Measurements from ENCODE around the gene LMOD3. TPM values are rescaled to one million over a fixed set of nuclear protein-coding genes. Genes with fewer than 3 reads are reported as not detected.

The LMOD3 gene
- total RNA-seq, 4 donors from 2014 or later = not detected

DNA sequence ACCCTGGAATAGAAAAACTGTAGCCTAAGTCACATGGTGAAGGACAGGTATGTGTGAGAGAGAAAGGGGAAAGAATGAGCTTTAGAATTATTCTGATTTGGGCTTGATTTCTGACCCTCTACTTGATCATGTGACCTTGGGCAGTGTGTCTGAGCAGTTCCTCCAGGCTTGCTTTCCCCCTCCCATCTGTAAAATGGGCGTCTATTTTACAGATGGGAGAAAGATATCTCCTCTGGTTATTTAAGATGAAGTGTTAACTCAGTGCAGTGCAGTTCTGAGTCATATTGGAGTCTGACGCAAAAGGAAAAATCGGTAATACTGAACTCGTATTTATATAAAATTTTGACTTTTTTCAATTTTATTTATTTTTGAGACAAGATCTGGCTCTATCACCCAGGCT, 38.1 kb upstream of the LMOD3 start:
- ATAC-seq (ENCODE audit: low FRiP score) (no peak), DNase-seq (ENCODE audit: low spot score) (no peak)
- TF ChIP-seq, protein P1, sequence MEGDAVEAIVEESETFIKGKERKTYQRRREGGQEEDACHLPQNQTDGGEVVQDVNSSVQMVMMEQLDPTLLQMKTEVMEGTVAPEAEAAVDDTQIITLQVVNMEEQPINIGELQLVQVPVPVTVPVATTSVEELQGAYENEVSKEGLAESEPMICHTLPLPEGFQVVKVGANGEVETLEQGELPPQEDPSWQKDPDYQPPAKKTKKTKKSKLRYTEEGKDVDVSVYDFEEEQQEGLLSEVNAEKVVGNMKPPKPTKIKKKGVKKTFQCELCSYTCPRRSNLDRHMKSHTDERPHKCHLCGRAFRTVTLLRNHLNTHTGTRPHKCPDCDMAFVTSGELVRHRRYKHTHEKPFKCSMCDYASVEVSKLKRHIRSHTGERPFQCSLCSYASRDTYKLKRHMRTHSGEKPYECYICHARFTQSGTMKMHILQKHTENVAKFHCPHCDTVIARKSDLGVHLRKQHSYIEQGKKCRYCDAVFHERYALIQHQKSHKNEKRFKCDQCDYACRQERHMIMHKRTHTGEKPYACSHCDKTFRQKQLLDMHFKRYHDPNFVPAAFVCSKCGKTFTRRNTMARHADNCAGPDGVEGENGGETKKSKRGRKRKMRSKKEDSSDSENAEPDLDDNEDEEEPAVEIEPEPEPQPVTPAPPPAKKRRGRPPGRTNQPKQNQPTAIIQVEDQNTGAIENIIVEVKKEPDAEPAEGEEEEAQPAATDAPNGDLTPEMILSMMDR (IDR thresholded peaks at IDR 0.05) = no peak

DNA sequence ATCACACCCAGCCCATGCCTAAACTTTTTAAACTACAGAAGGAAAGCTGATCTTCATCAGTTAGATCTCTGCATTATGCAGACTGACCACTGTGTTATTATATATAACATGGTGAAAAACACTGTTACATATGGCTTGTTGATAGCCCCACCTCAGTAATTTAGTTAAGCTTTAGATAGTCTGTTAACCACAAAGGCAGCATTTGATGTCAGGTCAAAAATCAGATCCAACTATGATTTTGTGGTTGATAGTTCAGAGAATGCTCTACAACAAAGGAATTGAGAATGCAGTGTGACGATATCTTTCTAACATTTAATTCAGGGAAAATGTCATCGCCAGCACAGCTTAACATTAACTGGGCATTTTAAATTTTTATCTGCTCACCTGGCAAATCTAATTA, 37.7 kb upstream of the LMOD3 start:
- ATAC-seq (ENCODE audit: low FRiP score) (no peak), DNase-seq (ENCODE audit: low spot score) (no peak)
- TF ChIP-seq, protein P1 (IDR thresholded peaks at IDR 0.05) = no peak

DNA sequence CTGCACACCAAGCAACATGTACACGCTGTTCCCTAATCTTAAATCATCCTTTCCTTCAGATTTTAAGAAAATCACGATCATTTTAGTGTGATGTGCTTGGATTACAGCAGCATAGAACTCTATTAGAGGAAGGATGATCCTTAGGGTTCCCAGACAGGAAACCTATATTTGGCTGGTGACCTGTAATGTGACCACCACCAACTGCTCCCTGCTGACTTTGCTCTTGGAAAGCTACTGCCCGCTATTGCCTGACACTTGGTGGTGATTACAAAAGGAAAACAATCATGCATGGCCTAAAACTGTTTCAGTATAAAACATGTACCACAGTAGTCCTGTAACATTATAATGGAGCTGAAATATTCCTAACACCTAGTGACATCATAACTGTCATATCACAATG, 27.2 kb upstream of the LMOD3 start:
- TF ChIP-seq, protein P1 (IDR thresholded peaks at IDR 0.05) = no peak
- no peak for DNase-seq (ENCODE audit: low spot score)
- no peak for ATAC-seq (ENCODE audit: low FRiP score)

DNA sequence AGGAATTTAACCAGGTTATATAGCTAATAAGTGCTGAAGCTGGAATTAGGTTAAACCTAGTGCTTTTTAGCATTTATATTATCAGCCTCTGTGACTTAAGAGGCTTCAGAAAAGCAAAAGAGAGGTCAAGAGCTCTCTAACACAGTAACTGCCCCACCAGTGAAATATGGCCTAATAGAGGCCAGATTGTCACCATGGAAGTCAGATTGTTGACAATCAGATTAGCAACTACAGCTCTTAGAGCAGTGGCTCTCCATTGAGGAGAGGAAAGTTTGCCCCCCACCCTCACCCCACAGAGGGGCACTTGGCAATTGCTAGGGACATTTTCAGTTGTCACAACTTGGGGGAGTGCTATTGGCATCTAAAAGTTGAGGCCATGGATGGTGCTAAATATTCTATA, 23.3 kb upstream of the LMOD3 start:
- ATAC-seq (ENCODE audit: low FRiP score) (no peak), DNase-seq (ENCODE audit: low spot score) (no peak)
- TF ChIP-seq, protein P1 (IDR thresholded peaks at IDR 0.05) = no peak

DNA sequence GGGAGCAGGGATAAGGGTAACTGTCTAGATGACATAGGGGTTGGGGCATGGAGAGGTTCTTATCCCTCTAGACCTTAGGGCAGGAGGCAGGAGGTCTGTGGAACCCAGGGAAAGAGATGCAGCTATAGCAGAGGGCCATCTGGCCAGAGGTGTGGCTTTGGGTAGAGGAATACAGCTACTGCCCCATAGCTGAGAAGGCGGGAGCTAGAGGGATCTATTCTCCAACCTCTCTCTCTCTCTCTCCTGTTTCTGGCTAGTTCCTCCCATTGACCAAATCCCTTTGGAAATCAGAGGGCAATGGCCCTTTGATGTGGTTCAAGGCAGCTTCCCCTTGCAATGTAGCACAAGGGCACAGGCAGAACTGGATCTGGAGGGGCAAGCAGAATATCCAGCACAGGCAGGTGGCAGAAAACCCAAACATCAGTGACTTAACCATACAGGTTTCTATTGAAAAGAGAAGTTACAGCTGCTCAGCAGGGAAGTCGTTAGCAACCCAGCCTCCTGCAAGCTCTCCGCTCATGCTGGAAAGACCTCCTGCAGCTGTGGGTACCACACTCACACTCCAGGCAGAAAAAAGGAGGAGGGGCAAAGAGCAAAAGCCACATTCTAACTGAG, 22.3 kb upstream of the LMOD3 start:
- DNase-seq (ENCODE audit: low spot score) (no peak), ATAC-seq (ENCODE audit: low FRiP score) (no peak)
- TF ChIP-seq, protein P1 (IDR thresholded peaks at IDR 0.05) = no peak

DNA sequence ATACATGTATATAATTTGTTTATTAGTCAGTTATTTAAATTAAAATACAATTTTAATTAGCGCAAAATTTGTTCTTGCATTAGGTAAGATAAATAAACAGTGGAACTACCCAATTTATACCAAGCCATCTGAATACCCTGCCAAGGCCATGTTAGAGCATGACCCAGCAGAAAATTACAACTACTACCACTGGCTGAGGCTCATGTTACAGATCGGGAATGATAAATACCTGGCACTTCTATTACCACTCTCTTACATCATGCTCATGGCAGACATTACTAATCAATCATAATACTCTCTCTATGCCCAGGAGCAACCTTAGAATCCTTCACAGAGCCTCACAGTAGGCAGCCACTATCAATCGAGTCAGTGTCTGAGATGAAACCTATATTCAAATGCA, 21.2 kb upstream of the LMOD3 start:
- no peak for ATAC-seq (ENCODE audit: low FRiP score)
- TF ChIP-seq, protein P1 (IDR thresholded peaks at IDR 0.05) = no peak
- DNase-seq (ENCODE audit: low spot score) = no peak

DNA sequence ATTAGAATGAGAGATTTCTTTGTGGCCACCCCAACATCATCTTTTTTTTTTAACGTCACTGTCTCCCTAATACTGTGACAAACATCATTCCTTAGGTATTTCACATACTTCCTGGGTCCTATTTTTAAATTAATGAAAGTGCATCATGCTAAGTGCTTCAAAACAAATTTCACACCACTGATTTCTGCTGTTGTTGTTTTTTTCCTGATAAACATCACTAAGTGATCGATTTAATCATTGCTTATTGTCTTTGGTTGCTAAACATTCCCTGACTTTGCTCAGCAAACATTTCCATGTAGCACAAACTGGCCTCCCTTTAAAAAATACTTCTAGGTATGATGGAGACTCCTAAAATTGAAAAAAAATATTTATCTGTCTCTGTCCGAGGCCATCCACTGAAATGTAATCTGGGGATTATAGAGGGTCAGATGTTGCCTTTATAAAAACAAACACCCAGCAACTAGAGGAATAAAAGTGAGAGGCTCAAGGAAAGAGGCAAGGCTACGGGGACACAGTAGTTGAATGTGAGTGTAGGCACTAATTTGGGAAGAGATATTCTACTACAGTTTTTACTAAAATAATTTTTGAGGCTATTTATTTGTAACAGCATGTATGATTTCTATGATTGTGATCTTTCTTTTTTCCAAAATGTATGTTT, 20.5 kb upstream of the LMOD3 start:
- TF ChIP-seq, protein P1 (IDR thresholded peaks at IDR 0.05) = no peak
- no peak for ATAC-seq (ENCODE audit: low FRiP score)
- DNase-seq (ENCODE audit: low spot score) = no peak

All from omental fat pad (tissue), 4 donors.